Endothelial cell (in vitro differentiated cells): ENCODE results near the gene MICA. TPM values are rescaled to one million over a fixed set of nuclear protein-coding genes. Genes with fewer than 3 reads are reported as not detected.

Experiments used
- DNase-seq: peaks from one replicate; pipeline ENCODE4 v3.0.0; 2021; ENCODE audit warnings: low spot score
- H3K27ac Mint-ChIP-seq: one replicate; pipeline ENCODE4 v1.8.0; 2021; ENCODE audit warnings: mixed read lengths, inconsistent platforms; ENCODE audit not compliant: unreplicated experiment
- H3K27me3 Mint-ChIP-seq: one replicate; pipeline ENCODE4 v1.8.0; 2021; ENCODE audit warnings: mild to moderate bottlenecking, moderate library complexity, mixed read lengths, inconsistent platforms; ENCODE audit not compliant: unreplicated experiment
- H3K36me3 Mint-ChIP-seq: one replicate; pipeline ENCODE4 v1.8.0; 2021; ENCODE audit warnings: mild to moderate bottlenecking, low read depth, mixed read lengths, inconsistent platforms; ENCODE audit not compliant: unreplicated experiment
- H3K4me1 Mint-ChIP-seq: one replicate; pipeline ENCODE4 v1.8.0; 2021; ENCODE audit warnings: mild to moderate bottlenecking, mixed read lengths, inconsistent platforms; ENCODE audit not compliant: unreplicated experiment
- H3K4me3 Mint-ChIP-seq: one replicate; pipeline ENCODE4 v1.8.0; 2021; ENCODE audit warnings: mild to moderate bottlenecking, mixed read lengths, inconsistent platforms; ENCODE audit not compliant: unreplicated experiment
- H3K9me3 Mint-ChIP-seq: one replicate; pipeline ENCODE4 v1.8.0; 2021; ENCODE audit warnings: mixed read lengths, inconsistent platforms; ENCODE audit not compliant: unreplicated experiment
- long read RNA-seq: library from polyadenylated mRNA; unstranded; transcript quantifications from one replicate; pipeline ENCODE4 v2.0.0, GENCODE V29; 2020; ENCODE audit not compliant: unreplicated experiment
- total RNA-seq: library from RNA; stranded (reverse); fragmentation: NEBNext Ultra II Directional; extraction: Animal tissue kit (Norgen Biotek cat#: 25700); gene quantifications from one replicate; pipeline ENCODE4 v1.2.1, GENCODE V29; 2021; ENCODE audit not compliant: unreplicated experiment
- TF ChIP-seq, protein P1 (sequence below): fragments of 200-600 bp; sonication (generic); IDR thresholded peaks from one replicate; pipeline ENCODE4 v1.5.0; 2021; ENCODE audit warnings: antibody characterized with exemption; ENCODE audit not compliant: unreplicated experiment

Gene MICA
- total RNA-seq, result 16.6 TPM
- long read RNA-seq, transcript MICA-209 (6 exons, 1,386 nt), result major isoform, 13 of 17 reads
- long read RNA-seq, partial matches to known transcripts, result 2 of 17 reads
- long read RNA-seq, other reads (novel, unspliced or antisense), result 2 of 17 reads

DNA sequence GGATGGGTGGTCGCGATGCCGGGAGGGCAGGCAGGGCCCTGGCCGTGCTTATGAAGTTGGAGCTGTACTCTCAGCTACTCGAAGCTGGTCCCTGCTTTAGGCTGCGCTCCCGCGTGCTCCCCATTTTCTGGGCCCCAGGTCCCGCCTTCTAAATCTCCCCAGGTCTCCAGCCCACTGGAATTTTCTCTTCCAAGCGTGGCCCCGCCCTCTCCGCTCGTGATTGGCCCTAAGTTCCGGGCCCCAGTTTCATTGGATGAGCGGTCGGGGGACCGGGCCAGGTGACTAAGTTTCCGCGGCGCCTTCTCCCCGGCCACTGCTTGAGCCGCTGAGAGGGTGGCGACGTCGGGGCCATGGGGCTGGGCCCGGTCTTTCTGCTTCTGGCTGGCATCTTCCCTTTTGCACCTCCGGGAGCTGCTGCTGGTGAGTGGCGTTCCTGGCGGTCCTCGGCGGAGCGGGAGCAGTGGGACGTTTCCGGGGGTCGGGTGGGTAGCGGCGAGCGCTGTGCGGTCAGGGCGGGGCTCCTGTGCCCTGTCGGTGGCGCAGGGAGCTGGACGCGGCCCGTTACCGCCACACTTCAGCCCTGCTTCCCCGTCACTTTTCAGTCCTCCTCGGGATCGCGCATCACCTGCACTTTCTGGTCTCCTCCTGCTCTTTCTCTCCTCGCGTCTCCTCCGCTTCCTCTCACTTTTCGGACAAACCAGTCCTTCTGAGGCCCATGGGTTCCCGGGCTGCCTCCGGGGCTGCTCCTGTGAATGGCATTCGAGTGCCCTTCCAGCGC is at the start of gene MICA:
Gene MICA, plus strand, starts transcription at position 313 of the 778 bp plus-strand sequence. Its CDS starts 38 bp downstream, at position 351.
- peak within 1 kb of the TSS; percentile 77 for H3K27ac Mint-ChIP-seq
- peak; percentile 78 for DNase-seq
- no peaks in the 10 kb centered on the region for H3K9me3 Mint-ChIP-seq
- TF ChIP-seq, protein P1, sequence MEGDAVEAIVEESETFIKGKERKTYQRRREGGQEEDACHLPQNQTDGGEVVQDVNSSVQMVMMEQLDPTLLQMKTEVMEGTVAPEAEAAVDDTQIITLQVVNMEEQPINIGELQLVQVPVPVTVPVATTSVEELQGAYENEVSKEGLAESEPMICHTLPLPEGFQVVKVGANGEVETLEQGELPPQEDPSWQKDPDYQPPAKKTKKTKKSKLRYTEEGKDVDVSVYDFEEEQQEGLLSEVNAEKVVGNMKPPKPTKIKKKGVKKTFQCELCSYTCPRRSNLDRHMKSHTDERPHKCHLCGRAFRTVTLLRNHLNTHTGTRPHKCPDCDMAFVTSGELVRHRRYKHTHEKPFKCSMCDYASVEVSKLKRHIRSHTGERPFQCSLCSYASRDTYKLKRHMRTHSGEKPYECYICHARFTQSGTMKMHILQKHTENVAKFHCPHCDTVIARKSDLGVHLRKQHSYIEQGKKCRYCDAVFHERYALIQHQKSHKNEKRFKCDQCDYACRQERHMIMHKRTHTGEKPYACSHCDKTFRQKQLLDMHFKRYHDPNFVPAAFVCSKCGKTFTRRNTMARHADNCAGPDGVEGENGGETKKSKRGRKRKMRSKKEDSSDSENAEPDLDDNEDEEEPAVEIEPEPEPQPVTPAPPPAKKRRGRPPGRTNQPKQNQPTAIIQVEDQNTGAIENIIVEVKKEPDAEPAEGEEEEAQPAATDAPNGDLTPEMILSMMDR, result no peak
- H3K36me3 Mint-ChIP-seq, result peaks cover 9% of the 10 kb centered on the region
- peaks cover 35% of the 10 kb centered on the region for H3K4me1 Mint-ChIP-seq
- peaks cover 10% of the 10 kb centered on the region for H3K27me3 Mint-ChIP-seq
- H3K4me3 Mint-ChIP-seq, result peak within 1 kb of the TSS; percentile 98

DNA sequence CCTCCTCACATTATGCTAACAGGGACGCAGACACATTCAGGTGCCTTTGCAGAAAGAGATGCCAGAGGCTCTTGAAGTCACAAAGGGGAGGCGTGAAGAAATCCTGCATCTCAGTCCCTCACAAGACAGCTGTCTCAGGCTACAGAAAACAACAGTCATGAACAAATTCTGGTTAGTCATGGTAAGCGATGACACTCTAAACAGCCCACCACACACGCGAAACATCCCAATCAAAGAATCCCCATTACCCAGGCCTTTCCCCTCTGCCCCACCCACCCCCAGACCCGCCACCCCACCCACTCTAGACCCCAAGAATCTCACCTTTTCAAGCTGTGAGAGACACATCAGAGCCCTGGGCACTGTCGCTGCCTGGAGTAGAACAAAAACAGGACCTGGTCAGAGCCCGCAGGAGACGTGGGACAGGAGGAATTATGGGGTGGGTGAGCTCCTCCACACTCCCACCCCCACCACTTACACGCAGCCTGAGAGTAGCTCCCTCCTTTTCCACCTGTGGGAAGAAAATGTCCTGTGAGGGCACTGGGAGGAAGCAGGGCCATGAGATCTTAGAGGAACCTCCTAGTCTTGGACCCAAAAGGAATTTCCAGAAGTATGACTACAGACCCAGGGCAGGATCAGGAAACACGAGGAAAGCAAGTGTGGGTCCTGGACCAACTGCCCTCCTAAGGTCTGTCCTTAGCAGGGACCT is 49.1 kb upstream of the MICA start:
- Mint-ChIP-seq H3K27me3 (peaks cover 2% of the 10 kb centered on the region), H3K9me3 (no peaks in the 10 kb centered on the region), H3K4me3 (peak overlapping the region; percentile 42), H3K27ac (no peak overlapping the region), H3K36me3 (peaks cover 20% of the 10 kb centered on the region), H3K4me1 (peaks cover 9% of the 10 kb centered on the region)
- no peak for DNase-seq
- TF ChIP-seq, protein P1, result no peak

DNA sequence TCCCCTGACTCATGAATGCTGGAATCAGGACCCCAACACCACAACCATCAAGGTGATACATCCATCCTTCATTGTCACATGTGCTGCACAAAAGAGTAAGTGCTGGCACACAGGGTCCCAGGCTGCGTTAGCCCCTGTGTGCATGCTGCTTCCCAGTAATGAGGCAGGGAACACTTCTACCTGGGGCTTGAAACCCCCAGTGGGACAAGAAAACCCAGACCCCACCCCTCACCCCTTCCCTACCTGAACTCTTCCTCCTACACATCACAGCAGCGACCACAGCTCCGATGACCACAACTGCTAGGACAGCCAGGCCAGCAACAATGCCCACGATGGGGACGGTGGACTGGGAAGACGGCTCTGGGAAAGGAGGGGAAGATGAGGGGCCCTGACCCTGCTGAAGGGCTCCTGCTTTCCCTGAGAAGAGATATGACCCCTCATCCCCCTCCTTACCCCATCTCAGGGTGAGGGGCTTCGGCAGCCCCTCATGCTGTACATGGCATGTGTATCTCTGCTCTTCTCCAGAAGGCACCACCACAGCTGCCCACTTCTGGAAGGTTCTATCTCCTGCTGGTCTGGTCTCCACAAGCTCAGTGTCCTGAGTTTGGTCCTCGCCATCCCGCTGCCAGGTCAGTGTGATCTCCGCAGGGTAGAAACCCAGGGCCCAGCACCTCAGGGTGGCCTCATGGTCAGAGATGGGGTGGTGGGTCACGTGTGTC is 48.4 kb upstream of the MICA start:
- H3K27me3 Mint-ChIP-seq, result peaks cover 2% of the 10 kb centered on the region
- peak overlapping the region; percentile 84 for H3K4me3 Mint-ChIP-seq

DNA sequence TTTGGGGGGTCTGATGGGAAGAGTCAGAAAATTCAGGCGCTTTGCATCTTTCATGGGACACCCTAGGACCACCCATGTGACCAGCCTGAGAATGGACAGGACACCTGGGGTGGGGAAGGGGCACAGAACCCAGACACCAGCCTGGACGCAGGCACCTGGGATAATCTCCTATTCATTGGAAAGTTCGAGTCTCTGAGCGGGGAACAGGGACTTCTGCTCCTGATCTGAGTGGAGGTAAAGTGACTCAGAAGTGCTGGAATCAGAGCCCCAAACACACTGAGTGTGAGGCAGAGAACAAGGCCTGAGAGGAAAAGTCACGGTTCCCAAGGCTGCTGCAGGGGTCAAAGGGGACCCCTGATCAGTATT is 47.8 kb upstream of the MICA start:
- H3K4me1 Mint-ChIP-seq, result peaks cover 9% of the 10 kb centered on the region
- H3K27me3 Mint-ChIP-seq, result peaks cover 2% of the 10 kb centered on the region
- DNase-seq, result no peak
- H3K36me3 Mint-ChIP-seq, result peaks cover 20% of the 10 kb centered on the region
- no peaks in the 10 kb centered on the region for H3K9me3 Mint-ChIP-seq
- H3K4me3 Mint-ChIP-seq, result peak overlapping the region; percentile 84
- peak overlapping the region; percentile 36 for H3K27ac Mint-ChIP-seq
- TF ChIP-seq, protein P1, result no peak

More for the DNA sequence above, 48.4 kb upstream of the MICA start:
- TF ChIP-seq, protein P1, result no peak
- H3K27ac Mint-ChIP-seq, result peak overlapping the region; percentile 36
- H3K4me1 Mint-ChIP-seq, result peaks cover 9% of the 10 kb centered on the region
- DNase-seq, result no peak
- no peaks in the 10 kb centered on the region for H3K9me3 Mint-ChIP-seq
- peaks cover 20% of the 10 kb centered on the region for H3K36me3 Mint-ChIP-seq
